B cell (primary cell): ENCODE results near the gene MUC4. TPM values are rescaled to one million over a fixed set of nuclear protein-coding genes. Genes with fewer than 3 reads are reported as not detected.

Experiments used
- ATAC-seq: fragments of 200-7000 bp; cut with Tn5 transposase; one replicate; pipeline ENCODE4 v1.10.0; 2021; ENCODE audit warnings: low read depth, mild to moderate bottlenecking, moderate number of reproducible peaks, moderate library complexity
- CTCF ChIA-PET: fragments of 350-600 bp; sonication (Branson Sonifier 250); formaldehyde crosslinking; loops from one replicate; lab custom pipeline; 2021; ENCODE audit warnings: antibody characterized with exemption, inconsistent platforms; lab: Charles Lee
- POLR2A ChIA-PET: fragments of 350-600 bp; sonication (Branson Sonifier 250); formaldehyde crosslinking; loops from one replicate; lab custom pipeline; 2021; ENCODE audit warnings: antibody characterized with exemption; lab: Charles Lee
- DNase-seq: peaks from one replicate; pipeline ENCODE4 v3.0.0; 2013
- H2AFZ ChIP-seq: 2 replicates; pipeline ENCODE4 v1.6.1; 2012; ENCODE audit warnings: mild to moderate bottlenecking, low read depth, low read length; ENCODE audit not compliant: insufficient read depth, poor library complexity, severe bottlenecking
- H3K27ac ChIP-seq, 2 donors: 1 replicate in 1 of 2; 2 replicates in 1 of 2; pipeline ENCODE4 v1.5.1; 2012 to 2013; ENCODE audit warnings: low read length in 2 of 2, mild to moderate bottlenecking in 2 of 2, moderate library complexity in 1 of 2
- H3K27me3 ChIP-seq, 4 experiments: fragments of 200-600 bp in 1 of 4; sonication (generic) in 1 of 4; replicated peaks in 1 of 4; 1 replicate in 2 of 4; 2 replicates in 2 of 4; pipeline versions ENCODE4 v1.6.1 to v1.7.0; 2013 to 2016; ENCODE audit warnings: low read length in 3 of 4, mild to moderate bottlenecking in 2 of 4, mixed read lengths in 1 of 4, moderate library complexity in 1 of 4; ENCODE audit not compliant: insufficient read depth in 4 of 4, control insufficient read depth in 3 of 4; ENCODE audit errors: control extremely low read depth in 1 of 4
- H3K36me3 ChIP-seq, 2 experiments: replicated peaks in 1 of 2; 1 replicate in 1 of 2; 2 replicates in 1 of 2; pipeline versions ENCODE4 v1.6.1 to v1.7.1; 2013; ENCODE audit warnings: low read length in 1 of 2; ENCODE audit not compliant: insufficient read depth in 2 of 2, control insufficient read depth in 1 of 2; ENCODE audit errors: control extremely low read depth in 1 of 2, extremely low read depth in 1 of 2
- H3K4me1 ChIP-seq, 2 donors: fragments of 200-600 bp in 1 of 2; sonication (generic) in 1 of 2; 1 replicate in 1 of 2; 2 replicates in 1 of 2; pipeline versions ENCODE4 v1.5.1 to v1.6.1; 2013 to 2017; ENCODE audit warnings: low read length in 2 of 2; ENCODE audit not compliant: control insufficient read depth in 2 of 2, insufficient read depth in 2 of 2
- H3K4me2 ChIP-seq: replicated peaks from 2 replicates; pipeline ENCODE3; 2012; ENCODE audit warnings: mild to moderate bottlenecking, low read depth, low read length; ENCODE audit not compliant: poor library complexity, severe bottlenecking
- H3K4me3 ChIP-seq, 5 experiments: fragments of 200-600 bp in 1 of 5; sonication (generic) in 1 of 5; 1 replicate in 3 of 5; 2 replicates in 2 of 5; pipeline versions ENCODE4 v1.5.1 to v1.7.0; 2011 to 2016; ENCODE audit warnings: low read length in 4 of 5, mild to moderate bottlenecking in 4 of 5, low read depth in 2 of 5, control low read depth in 1 of 5, moderate library complexity in 1 of 5; ENCODE audit not compliant: insufficient read depth in 1 of 5; ENCODE audit errors: control extremely low read depth in 1 of 5, extremely low read depth in 1 of 5
- H3K79me2 ChIP-seq: fragments of 200-600 bp; sonication (generic); one replicate; pipeline ENCODE4 v1.6.0; 2016; ENCODE audit warnings: low read length; ENCODE audit not compliant: control insufficient read depth, insufficient read depth
- H3K9ac ChIP-seq: fragments of 200-600 bp; sonication (generic); 2 replicates; pipeline ENCODE4 v1.6.1; 2017; ENCODE audit warnings: mild to moderate bottlenecking, low read length, moderate library complexity
- H3K9me3 ChIP-seq, 3 donors: one replicate each; pipeline versions ENCODE4 v1.6.1 to v1.7.1; 2013; ENCODE audit warnings: low read length in 2 of 3; ENCODE audit not compliant: control insufficient read depth in 2 of 3, insufficient read depth in 1 of 3; ENCODE audit errors: control extremely low read depth in 1 of 3
- H4K20me1 ChIP-seq: 2 replicates; pipeline ENCODE4 v1.6.0; 2012; ENCODE audit warnings: mild to moderate bottlenecking, low read length; ENCODE audit not compliant: insufficient read depth, control insufficient read depth, poor library complexity, severe bottlenecking
- H3K27ac Mint-ChIP-seq: one replicate; pipeline ENCODE4 v1.8.0; 2021; ENCODE audit warnings: mixed read lengths
- H3K27me3 Mint-ChIP-seq: one replicate; pipeline ENCODE4 v1.8.0; 2021; ENCODE audit warnings: mixed read lengths
- H3K4me1 Mint-ChIP-seq: one replicate; pipeline ENCODE4 v1.8.0; 2021; ENCODE audit warnings: mixed read lengths
- H3K4me3 Mint-ChIP-seq: one replicate; pipeline ENCODE4 v1.8.0; 2021; ENCODE audit warnings: mixed read lengths
- H3K9me3 Mint-ChIP-seq: one replicate; pipeline ENCODE4 v1.8.0; 2022; ENCODE audit warnings: mixed read lengths; ENCODE audit not compliant: insufficient read depth
- CTCF ChIP-seq: fragments of 200-600 bp; IDR thresholded peaks from one replicate; pipeline ENCODE4 v1.8.0; 2022; ENCODE audit warnings: antibody characterized with exemption, mild to moderate bottlenecking
- EZH2 ChIP-seq: IDR thresholded peaks from 2 replicates; pipeline ENCODE4 v1.6.1; 2012; ENCODE audit warnings: borderline replicate concordance, low read depth, mild to moderate bottlenecking, moderate library complexity, low read length; ENCODE audit not compliant: insufficient read depth, poor library complexity, severe bottlenecking
- WGBS: methylation state at CpG from one replicate; pipeline ENCODE4 v1.1.5; 2013; ENCODE audit warnings: missing lambda C conversion rate; ENCODE audit not compliant: insufficient coverage; 5-methylcytosine and 5-hydroxymethylcytosine counted together
- intact Hi-C: fragments of 100-400 bp; cut with micrococcal nuclease; formaldehyde crosslinking; loops from one replicate; pipeline ENCODE4 v1.10.0; 2022
- polyA plus RNA-seq: library from polyadenylated mRNA; depleted of rRNA; stranded (reverse); fragments of >200 nt; gene quantifications from 2 replicates; pipeline ENCODE4 v1.2.3, GENCODE V29; 2012
- total RNA-seq, 2 donors: library from RNA; stranded (reverse); fragments of 120-200 nt in 1 of 2; gene quantifications; 1 replicate in 1 of 2; 2 replicates in 1 of 2; pipeline versions ENCODE4 v1.2.3 to v1.2.4, GENCODE V29; 2013 to 2022

The MUC4 gene
- total and polyA plus RNA-seq, 2 donors (not counting 1 experiment from before 2014, with no cell fraction given): 0.22 to 1.2 TPM

GRCh38 chr3:195717852-195718476 is 93.8 kb downstream of the MUC4 start:
- peaks cover 0 to 10% of the 10 kb centered on the region in 2 experiments for H3K36me3 ChIP-seq
- no peak overlapping the region for H2AFZ ChIP-seq
- H3K9ac ChIP-seq: no peak overlapping the region
- H3K4me1 ChIP-seq: peaks cover 0 to 3% of the 10 kb centered on the region in 2 donors
- peaks cover 0 to 10% (median 0%) of the 10 kb centered on the region in 3 donors for H3K9me3 ChIP-seq
- DNase-seq (no peak), ATAC-seq (no peak)
- H4K20me1 ChIP-seq: no peaks in the 10 kb centered on the region
- Mint-ChIP-seq H3K27me3 (peaks cover 10% of the 10 kb centered on the region), H3K27ac (no peak overlapping the region), H3K4me3 (no peak overlapping the region), H3K9me3 (no peaks in the 10 kb centered on the region), H3K4me1 (peaks cover 6% of the 10 kb centered on the region)
- no peak overlapping the region for H3K4me3 ChIP-seq
- CTCF ChIA-PET: interaction anchor here (1.1 kb wide), 1 partner anchor 24 kb away, joined by 3 read pairs; no protein-coding TSS in a partner anchor
- no peaks in the 10 kb centered on the region for H3K79me2 ChIP-seq
- H3K27me3 ChIP-seq: no peaks in the 10 kb centered on the region
- no peak overlapping the region for H3K4me2 ChIP-seq
- WGBS: 61% methylated on average over 4 of the region's 5 CpGs
- POLR2A ChIA-PET: no interaction called here
- TF ChIP-seq EZH2: no peak
- TF ChIP-seq CTCF: no peak
- intact Hi-C loops: no loop called here
- H3K27ac ChIP-seq: no peak overlapping the region

- no peak overlapping the region for H2AFZ ChIP-seq
- no peak overlapping the region for H3K27ac ChIP-seq
- peaks cover 0 to 10% (median 0%) of the 10 kb centered on the region in 3 donors for H3K9me3 ChIP-seq
- no peak for TF ChIP-seq EZH2
- no peak for TF ChIP-seq CTCF
- intact Hi-C loops: no loop called here
- H3K4me1 ChIP-seq: peaks cover 0 to 3% of the 10 kb centered on the region in 2 donors
- no peaks in the 10 kb centered on the region for H3K27me3 ChIP-seq
- Mint-ChIP-seq H3K4me1 (peaks cover 6% of the 10 kb centered on the region), H3K27ac (no peak overlapping the region), H3K4me3 (no peak overlapping the region), H3K9me3 (no peaks in the 10 kb centered on the region), H3K27me3 (peaks cover 10% of the 10 kb centered on the region)
- H3K4me2 ChIP-seq: no peak overlapping the region
- H3K79me2 ChIP-seq: no peaks in the 10 kb centered on the region
- ChIA-PET CTCF (interaction anchor here (0.8 to 1.1 kb wide), 2 partner anchors 23 to 133 kb away, joined by 3 read pairs; no protein-coding TSS in a partner anchor), POLR2A (no interaction called here)
- DNase-seq: no peak
- ATAC-seq: no peak
- no peak overlapping the region for H3K4me3 ChIP-seq
- H3K9ac ChIP-seq: no peak overlapping the region
- WGBS: 85% methylated on average over 9 of the region's 9 CpGs
- peaks cover 0 to 10% of the 10 kb centered on the region in 2 experiments for H3K36me3 ChIP-seq
- no peaks in the 10 kb centered on the region for H4K20me1 ChIP-seq
Observed at GRCh38 chr3:195717416-195717815, 94.3 kb downstream of the MUC4 start.
